HK-2 (cell line): Measurements from ENCODE around the gene NSF.

Experiments
- DNase-seq: peaks from one replicate; pipeline ENCODE4 v3.0.0-alpha.2; 2018; ENCODE audit not compliant: unreplicated experiment

NSF gene

DNA sequence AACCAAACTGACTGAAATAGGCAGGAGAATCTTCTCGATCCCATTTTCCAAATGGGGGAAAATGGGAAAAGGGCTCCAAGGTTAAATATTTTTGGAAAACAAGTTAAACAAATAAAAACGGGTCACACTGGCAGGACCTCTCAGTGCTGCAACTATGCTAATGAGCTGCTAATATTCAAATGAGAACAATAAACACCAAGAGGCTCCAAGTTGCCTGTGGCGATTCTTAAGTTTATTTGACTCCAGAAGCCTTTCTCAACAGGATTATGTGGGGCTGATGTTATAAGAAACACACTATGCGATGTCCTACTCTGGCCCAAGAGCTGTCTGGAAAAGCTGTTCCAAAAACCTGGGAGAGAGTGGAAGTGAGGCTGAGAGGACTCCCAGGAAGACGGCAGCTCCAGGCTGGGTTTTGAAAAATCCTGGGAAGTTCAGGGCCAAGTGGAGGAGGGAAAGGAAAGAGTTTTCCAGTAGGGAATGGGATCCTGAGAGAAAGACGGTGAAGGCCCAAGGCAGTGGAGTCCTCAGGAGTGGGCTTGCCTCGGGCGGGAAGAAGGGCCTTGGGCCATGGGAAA lies 206.6 kb downstream of the NSF start:
- no peak for DNase-seq

DNA sequence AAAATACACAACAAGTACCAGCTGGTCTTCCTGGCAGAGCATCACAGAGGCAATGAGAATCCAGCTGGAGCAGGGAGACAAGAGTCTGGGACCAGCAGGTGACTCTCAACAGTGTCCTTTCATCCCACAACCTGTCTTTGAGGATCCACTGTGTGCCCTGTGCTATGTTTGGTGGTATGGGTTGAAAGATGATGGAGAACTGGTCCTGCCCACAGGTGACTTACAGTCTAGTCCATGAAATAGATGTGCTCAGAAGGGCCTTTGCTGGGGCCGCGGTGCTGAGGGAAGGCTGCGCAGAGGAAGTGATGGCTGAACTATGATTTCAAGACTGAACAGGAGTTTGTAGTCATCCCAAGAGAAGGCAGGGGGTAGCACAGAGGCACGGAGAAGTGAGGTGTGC lies 210.1 kb downstream of the NSF start:
- no peak for DNase-seq

DNA sequence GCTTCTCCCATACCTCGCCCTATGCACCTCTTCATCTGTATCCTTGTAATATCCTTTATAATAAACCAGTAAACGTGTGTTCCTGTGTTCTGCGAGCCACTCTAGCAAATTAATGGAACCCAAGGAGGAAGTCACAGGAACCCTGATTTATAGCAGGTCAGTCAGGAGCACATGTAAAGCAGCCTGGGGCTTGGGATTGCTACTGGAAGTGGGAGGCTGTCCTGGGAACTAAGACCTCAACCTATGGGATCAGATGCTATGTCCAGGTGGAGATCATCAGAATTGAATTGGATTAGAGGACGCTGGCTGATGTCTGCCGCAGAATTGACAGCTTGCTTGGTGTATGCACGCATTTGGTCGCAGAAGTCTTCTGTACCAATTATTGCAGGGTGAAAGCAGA lies 212.3 kb downstream of the NSF start:
- DNase-seq: no peak

DNA sequence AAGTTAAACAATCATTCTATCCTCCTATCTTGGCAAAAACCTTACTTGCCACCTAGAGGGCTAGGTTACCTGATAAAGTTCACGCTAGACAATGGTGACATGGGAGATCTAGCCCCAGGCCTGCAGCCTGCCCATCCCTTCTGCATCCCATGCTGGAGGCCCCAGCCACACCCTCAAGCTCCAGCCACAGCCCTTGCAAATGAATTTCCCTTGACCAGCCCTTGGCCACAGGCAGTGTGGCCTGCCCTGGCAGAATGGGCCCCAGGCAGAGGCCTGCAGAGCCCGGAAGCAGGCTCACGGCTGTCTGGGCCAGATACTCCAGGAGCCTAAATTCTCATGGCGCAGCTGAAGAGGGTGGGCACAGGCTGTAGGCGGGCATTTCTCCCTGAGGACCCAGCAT lies 213.1 kb downstream of the NSF start:
- no peak for DNase-seq

DNA sequence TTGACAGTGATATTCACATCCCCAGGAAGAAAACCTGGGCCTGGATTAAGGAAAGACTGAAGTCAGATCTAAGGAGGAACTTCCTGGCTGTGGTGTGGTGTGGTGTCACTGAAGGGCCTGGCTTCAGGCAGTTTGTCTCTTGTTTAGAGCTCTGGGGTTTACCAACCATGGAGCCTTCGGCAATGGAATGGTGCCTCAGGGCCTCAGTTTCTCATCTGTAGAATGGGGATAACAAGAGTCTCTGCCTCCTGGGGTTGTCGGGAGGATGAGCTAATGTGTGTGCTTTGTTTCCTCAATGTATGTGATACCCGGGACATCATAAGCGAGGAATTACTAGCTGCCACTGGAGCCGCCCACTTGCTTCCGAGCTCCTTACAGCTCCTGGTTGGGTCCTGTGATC lies 215.3 kb downstream of the NSF start:
- no peak for DNase-seq
